HepG2 (cell line): ENCODE data around the gene PPCDC. TPM values are rescaled to one million over a fixed set of nuclear protein-coding genes. Genes with fewer than 3 reads are reported as not detected.

ENCODE experiments used
- ATF7 ChIP-seq, 2 experiments: fragments of 450-650 bp in 1 of 2; sonication (generic) in 1 of 2; formaldehyde crosslinking in 1 of 2; IDR thresholded peaks; 2 replicates each; pipeline versions ENCODE4 v1.4.0 to v1.6.1; 2016 to 2020; ENCODE audit warnings: antibody characterized with exemption in 1 of 2, mild to moderate bottlenecking in 1 of 2, missing genetic modification reagents in 1 of 2
- FOXJ3 ChIP-seq: sonication (generic); formaldehyde crosslinking; IDR thresholded peaks from 2 replicates; pipeline ENCODE4 v1.4.0; 2020; ENCODE audit warnings: missing genetic modification reagents, mild to moderate bottlenecking, borderline replicate concordance
- KLF9 ChIP-seq: IDR thresholded peaks from 2 replicates; pipeline ENCODE4 v1.6.1; 2016; ENCODE audit warnings: low read depth
- ZKSCAN8 ChIP-seq: IDR thresholded peaks from 2 replicates; pipeline ENCODE4 v1.6.1; 2016; ENCODE audit warnings: borderline replicate concordance, missing genetic modification reagents, missing compliant biosample characterization
- ZNF101 ChIP-seq: sonication (generic); formaldehyde crosslinking; IDR thresholded peaks from 2 replicates; pipeline ENCODE4 v1.4.0; 2020; ENCODE audit warnings: mild to moderate bottlenecking, low read depth, missing genetic modification reagents, borderline replicate concordance
- ZNF232 ChIP-seq: sonication (generic); formaldehyde crosslinking; IDR thresholded peaks from 2 replicates; pipeline ENCODE4 v1.4.0; 2020; ENCODE audit warnings: missing genetic modification reagents, borderline replicate concordance
- ZNF570 ChIP-seq: sonication (generic); formaldehyde crosslinking; IDR thresholded peaks from 2 replicates; pipeline ENCODE4 v1.4.0; 2020; ENCODE audit warnings: mild to moderate bottlenecking, missing genetic modification reagents, borderline replicate concordance
- ZNF576 ChIP-seq: sonication (generic); formaldehyde crosslinking; IDR thresholded peaks from 2 replicates; pipeline ENCODE4 v1.4.0; 2020; ENCODE audit warnings: mild to moderate bottlenecking, missing genetic modification reagents
- polyA plus RNA-seq, 8 experiments: library from polyadenylated mRNA; depleted of rRNA in 3 of 8; stranded (reverse) in 7 of 8; unstranded in 1 of 8; fragments of >200 nt; fragmentation: Illumina TruSeq in 4 of 8; extraction: Trizol in 4 of 8; gene quantifications; 2 replicates each; pipeline versions ENCODE4 v1.2.1 to v1.2.3, GENCODE V29; 2011 to 2016; ENCODE audit warnings: low read depth in 4 of 8, missing spikeins in 1 of 8, mixed read lengths in 1 of 8; ENCODE audit not compliant: insufficient read depth in 1 of 8
- total RNA-seq, 5 experiments: library from RNA; depleted of rRNA; stranded (reverse); fragments of >200 nt; fragmentation: Illumina TruSeq; extraction: Trizol; gene quantifications; 2 replicates each; pipeline ENCODE4 v1.2.3, GENCODE V29; 2016; ENCODE audit warnings: low read depth in 1 of 5
- TF ChIP-seq, protein P1 (sequence below): sonication (generic); formaldehyde crosslinking; IDR thresholded peaks from 2 replicates; pipeline ENCODE4 v1.4.0; 2020; ENCODE audit warnings: mild to moderate bottlenecking, missing genetic modification reagents
- TF ChIP-seq, protein P2 (sequence below): sonication (generic); formaldehyde crosslinking; conservative IDR thresholded peaks from 2 replicates; pipeline ENCODE4 v1.4.0; 2020; ENCODE audit warnings: missing genetic modification reagents

Gene PPCDC
- total and polyA plus RNA-seq, 2 of the 13 experiments (the other 11 are each of a cell fraction or from before 2014, with no cell fraction given): 12.3 to 12.8 TPM

DNA sequence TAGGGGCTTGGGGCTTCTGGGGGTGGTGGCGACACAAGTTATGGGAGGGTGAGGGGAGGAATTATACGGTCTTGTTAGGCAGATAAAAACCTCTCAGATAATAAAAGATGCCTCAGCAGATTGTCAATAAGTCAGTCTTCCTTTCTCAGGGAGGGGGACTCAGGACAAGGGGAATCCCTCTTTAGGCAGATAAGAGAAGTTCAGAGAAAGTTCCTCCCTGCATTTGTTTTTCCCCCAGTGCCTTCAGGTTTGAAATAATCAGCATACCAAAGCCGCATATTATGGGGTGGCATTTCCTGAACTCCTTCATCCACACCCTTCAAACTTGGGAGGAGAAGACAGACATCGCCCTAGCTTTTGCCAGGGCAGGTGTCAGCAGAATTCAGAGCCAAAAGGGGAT is 8.5 kb downstream of the PPCDC start (continued):
- TF ChIP-seq, protein P1, sequence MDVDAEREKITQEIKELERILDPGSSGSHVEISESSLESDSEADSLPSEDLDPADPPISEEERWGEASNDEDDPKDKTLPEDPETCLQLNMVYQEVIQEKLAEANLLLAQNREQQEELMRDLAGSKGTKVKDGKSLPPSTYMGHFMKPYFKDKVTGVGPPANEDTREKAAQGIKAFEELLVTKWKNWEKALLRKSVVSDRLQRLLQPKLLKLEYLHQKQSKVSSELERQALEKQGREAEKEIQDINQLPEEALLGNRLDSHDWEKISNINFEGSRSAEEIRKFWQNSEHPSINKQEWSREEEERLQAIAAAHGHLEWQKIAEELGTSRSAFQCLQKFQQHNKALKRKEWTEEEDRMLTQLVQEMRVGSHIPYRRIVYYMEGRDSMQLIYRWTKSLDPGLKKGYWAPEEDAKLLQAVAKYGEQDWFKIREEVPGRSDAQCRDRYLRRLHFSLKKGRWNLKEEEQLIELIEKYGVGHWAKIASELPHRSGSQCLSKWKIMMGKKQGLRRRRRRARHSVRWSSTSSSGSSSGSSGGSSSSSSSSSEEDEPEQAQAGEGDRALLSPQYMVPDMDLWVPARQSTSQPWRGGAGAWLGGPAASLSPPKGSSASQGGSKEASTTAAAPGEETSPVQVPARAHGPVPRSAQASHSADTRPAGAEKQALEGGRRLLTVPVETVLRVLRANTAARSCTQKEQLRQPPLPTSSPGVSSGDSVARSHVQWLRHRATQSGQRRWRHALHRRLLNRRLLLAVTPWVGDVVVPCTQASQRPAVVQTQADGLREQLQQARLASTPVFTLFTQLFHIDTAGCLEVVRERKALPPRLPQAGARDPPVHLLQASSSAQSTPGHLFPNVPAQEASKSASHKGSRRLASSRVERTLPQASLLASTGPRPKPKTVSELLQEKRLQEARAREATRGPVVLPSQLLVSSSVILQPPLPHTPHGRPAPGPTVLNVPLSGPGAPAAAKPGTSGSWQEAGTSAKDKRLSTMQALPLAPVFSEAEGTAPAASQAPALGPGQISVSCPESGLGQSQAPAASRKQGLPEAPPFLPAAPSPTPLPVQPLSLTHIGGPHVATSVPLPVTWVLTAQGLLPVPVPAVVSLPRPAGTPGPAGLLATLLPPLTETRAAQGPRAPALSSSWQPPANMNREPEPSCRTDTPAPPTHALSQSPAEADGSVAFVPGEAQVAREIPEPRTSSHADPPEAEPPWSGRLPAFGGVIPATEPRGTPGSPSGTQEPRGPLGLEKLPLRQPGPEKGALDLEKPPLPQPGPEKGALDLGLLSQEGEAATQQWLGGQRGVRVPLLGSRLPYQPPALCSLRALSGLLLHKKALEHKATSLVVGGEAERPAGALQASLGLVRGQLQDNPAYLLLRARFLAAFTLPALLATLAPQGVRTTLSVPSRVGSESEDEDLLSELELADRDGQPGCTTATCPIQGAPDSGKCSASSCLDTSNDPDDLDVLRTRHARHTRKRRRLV (CRISPR knock-in tag): no peak
- TF ChIP-seq ZNF576 (CRISPR knock-in tag): no peak
- no peak for TF ChIP-seq ZKSCAN8
- TF ChIP-seq, protein P2, sequence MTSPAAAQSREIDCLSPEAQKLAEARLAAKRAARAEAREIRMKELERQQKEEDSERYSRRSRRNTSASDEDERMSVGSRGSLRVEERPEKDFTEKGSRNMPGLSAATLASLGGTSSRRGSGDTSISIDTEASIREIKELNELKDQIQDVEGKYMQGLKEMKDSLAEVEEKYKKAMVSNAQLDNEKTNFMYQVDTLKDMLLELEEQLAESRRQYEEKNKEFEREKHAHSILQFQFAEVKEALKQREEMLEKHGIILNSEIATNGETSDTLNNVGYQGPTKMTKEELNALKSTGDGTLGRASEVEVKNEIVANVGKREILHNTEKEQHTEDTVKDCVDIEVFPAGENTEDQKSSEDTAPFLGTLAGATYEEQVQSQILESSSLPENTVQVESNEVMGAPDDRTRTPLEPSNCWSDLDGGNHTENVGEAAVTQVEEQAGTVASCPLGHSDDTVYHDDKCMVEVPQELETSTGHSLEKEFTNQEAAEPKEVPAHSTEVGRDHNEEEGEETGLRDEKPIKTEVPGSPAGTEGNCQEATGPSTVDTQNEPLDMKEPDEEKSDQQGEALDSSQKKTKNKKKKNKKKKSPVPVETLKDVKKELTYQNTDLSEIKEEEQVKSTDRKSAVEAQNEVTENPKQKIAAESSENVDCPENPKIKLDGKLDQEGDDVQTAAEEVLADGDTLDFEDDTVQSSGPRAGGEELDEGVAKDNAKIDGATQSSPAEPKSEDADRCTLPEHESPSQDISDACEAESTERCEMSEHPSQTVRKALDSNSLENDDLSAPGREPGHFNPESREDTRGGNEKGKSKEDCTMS (CRISPR knock-in tag): no peak
- TF ChIP-seq ZNF570 (CRISPR knock-in tag): no peak
- TF ChIP-seq FOXJ3 (CRISPR knock-in tag): no peak
- no peak for TF ChIP-seq KLF9
- no peak for TF ChIP-seq ZNF101 (CRISPR knock-in tag)
- no peak for TF ChIP-seq ATF7 (IDR thresholded peaks at IDR 0.05)
- TF ChIP-seq ATF7 (CRISPR knock-in tag; IDR thresholded peaks at IDR 0.05): no peak
- no peak for TF ChIP-seq ZNF232 (CRISPR knock-in tag)
